A673 (cell line): ENCODE results near the gene LRRC55.

Experiments used
- CTCF ChIP-seq: fragments of 300-800, 200-600 bp; sonication (generic); conservative IDR thresholded peaks from 2 replicates; pipeline ENCODE4 v1.5.1; 2017; ENCODE audit warnings: low read depth, mild to moderate bottlenecking, antibody characterized with exemption, low read length, moderate library complexity, mixed read lengths
- EZH2 ChIP-seq: fragments of 200-600 bp; sonication (generic); IDR thresholded peaks from 2 replicates; pipeline ENCODE4 v1.6.1; 2017; ENCODE audit warnings: borderline replicate concordance, low read depth, mild to moderate bottlenecking, mixed read lengths, antibody characterized with exemption, low read length; ENCODE audit not compliant: poor library complexity, severe bottlenecking

GRCh38 chr11:57230791-57231538 is 49.2 kb downstream of the LRRC55 start:
- TF ChIP-seq CTCF (no peak), EZH2 (no peak)
